ENCODE data around the gene DCAF11.

DNA sequence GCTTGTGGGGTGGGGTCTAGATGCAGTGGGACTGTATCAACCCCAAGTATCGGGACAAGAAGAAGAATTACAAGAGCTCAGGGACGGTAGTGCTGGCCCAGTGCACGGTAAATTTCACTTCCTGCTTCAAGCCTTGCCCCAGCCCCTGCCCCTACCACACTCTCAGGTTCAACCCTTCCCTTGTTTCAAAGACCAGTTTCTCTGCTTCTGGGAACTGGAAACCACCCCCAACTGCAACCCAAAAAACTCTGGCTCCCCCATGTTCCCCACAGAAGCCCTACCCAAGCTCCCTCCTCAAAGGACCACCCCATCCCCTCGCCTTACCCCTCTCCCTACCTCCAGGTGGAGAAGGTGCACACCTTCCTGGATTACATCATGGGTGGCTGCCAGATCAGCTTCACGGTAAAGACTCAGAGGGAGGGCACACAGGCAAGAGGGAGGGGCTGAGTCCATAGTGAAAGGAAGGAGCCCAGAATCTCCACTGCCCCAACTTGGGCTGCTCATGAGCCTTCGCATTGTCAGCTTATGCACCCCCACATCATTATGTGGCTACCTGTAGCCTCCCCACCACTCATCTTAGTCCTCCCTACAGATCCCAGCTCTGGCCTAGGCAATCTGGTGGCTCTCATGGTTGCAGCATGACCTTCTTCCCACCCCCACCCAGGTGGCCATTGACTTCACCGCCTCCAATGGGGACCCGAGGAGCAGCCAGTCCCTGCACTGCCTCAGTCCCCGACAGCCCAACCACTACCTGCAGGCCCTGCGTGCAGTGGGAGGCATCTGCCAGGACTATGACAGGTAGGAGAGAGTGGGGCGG lies 38.9 kb upstream of the DCAF11 start:
- TF ChIP-seq SNAI2 (CRISPR knock-in tag; IDR thresholded peaks at IDR 0.05) (no peak), RARB (CRISPR knock-in tag; IDR thresholded peaks at IDR 0.05) (no peak), ZFP30 (CRISPR knock-in tag; IDR thresholded peaks at IDR 0.05) (no peak), OSR1 (CRISPR knock-in tag; IDR thresholded peaks at IDR 0.05) (no peak), ESRRG (CRISPR knock-in tag; IDR thresholded peaks at IDR 0.05) (no peak)
